T-helper 17 cell (primary cell): ENCODE measurements around the gene NUB1. TPM values are rescaled to one million over a fixed set of nuclear protein-coding genes. Genes with fewer than 3 reads are reported as not detected.

Source experiments
- ATAC-seq: fragments of 150-1000 bp; cut with Tn5 transposase; 2 replicates; pipeline ENCODE4 v1.10.0; 2021; ENCODE audit warnings: mild to moderate bottlenecking, moderate library complexity
- DNase-seq, 3 donors: peaks; one replicate each; pipeline versions ENCODE4 v3.0.0 to v3.0.0-alpha.2; 2020 to 2021
- H3K9me3 ChIP-seq: one replicate; pipeline ENCODE4 v1.7.0; 2013; ENCODE audit warnings: low read length, mild to moderate bottlenecking; ENCODE audit not compliant: control insufficient read depth, poor library complexity, severe bottlenecking
- H3K27ac Mint-ChIP-seq: one replicate; pipeline ENCODE4 v1.8.0; 2022; ENCODE audit warnings: mild to moderate bottlenecking, moderate library complexity, mixed read lengths
- H3K27me3 Mint-ChIP-seq: one replicate; pipeline ENCODE4 v1.8.0; 2022; ENCODE audit warnings: mixed read lengths
- H3K36me3 Mint-ChIP-seq: one replicate; pipeline ENCODE4 v1.8.0; 2022; ENCODE audit warnings: low read depth, mixed read lengths
- H3K4me1 Mint-ChIP-seq: one replicate; pipeline ENCODE4 v1.8.0; 2022; ENCODE audit warnings: mild to moderate bottlenecking, mixed read lengths
- H3K4me3 Mint-ChIP-seq: one replicate; pipeline ENCODE4 v1.8.0; 2022; ENCODE audit warnings: mild to moderate bottlenecking, moderate library complexity, mixed read lengths
- total RNA-seq, 4 donors: library from RNA in 2 of 4; stranded (reverse) in 2 of 4; gene quantifications; one replicate each; pipeline ENCODE4 v1.2.3 and lab custom pipeline; 2022 to 2026

NUB1 gene
- total RNA-seq, 2 donors from 2014 or later: 71.9 to 87.2 TPM

- H3K27ac Mint-ChIP-seq: no peak overlapping the region
- ATAC-seq (no peak), DNase-seq (no peak)
- peaks cover 7% of the 10 kb centered on the region for H3K9me3 ChIP-seq
- peaks cover 5% of the 10 kb centered on the region for H3K27me3 Mint-ChIP-seq
- no peaks in the 10 kb centered on the region for H3K36me3 Mint-ChIP-seq
- H3K4me1 Mint-ChIP-seq: peaks cover 4% of the 10 kb centered on the region
- H3K4me3 Mint-ChIP-seq: no peak overlapping the region
Observed at GRCh38 chr7:151320263-151320845, 21.3 kb upstream of the NUB1 start.

- no peak overlapping the region for H3K4me3 Mint-ChIP-seq
- ATAC-seq (no peak), DNase-seq (no peak)
- peaks cover 7% of the 10 kb centered on the region for H3K9me3 ChIP-seq
- no peaks in the 10 kb centered on the region for H3K36me3 Mint-ChIP-seq
- peaks cover 5% of the 10 kb centered on the region for H3K27me3 Mint-ChIP-seq
- peaks cover 4% of the 10 kb centered on the region for H3K4me1 Mint-ChIP-seq
- no peak overlapping the region for H3K27ac Mint-ChIP-seq
Observed at GRCh38 chr7:151321341-151321740, 20.3 kb upstream of the NUB1 start.

- Mint-ChIP-seq H3K4me3 (no peak overlapping the region), H3K27ac (no peak overlapping the region), H3K4me1 (peaks cover 4% of the 10 kb centered on the region), H3K27me3 (peaks cover 5% of the 10 kb centered on the region), H3K36me3 (no peaks in the 10 kb centered on the region)
- no peak for ATAC-seq
- no peak for DNase-seq
- peaks cover 7% of the 10 kb centered on the region for H3K9me3 ChIP-seq
Observed at GRCh38 chr7:151322906-151323305, 18.7 kb upstream of the NUB1 start.

DNA sequence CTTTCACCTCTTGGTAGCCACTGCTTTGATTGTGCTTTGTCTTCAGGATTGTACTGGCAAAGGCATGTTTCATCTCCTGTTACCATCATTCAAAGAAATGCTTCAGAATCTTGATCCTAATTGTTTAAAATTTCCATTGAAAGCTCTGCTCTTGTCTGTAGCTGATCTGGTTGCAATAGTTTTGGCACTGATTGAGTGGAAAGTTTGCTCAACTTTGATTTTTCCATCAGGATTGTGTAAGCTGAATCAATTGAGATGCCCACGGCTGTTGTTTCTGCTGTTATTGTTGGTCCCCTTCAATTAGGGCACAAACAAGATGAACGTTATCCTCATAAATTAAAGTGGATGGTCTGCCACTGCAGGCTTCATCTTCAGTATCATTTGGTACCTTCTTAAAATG, 14.6 kb upstream of the NUB1 start:
- peaks cover 4% of the 10 kb centered on the region for H3K4me1 Mint-ChIP-seq
- peaks cover 5% of the 10 kb centered on the region for H3K27me3 Mint-ChIP-seq
- no peak overlapping the region for H3K27ac Mint-ChIP-seq
- H3K4me3 Mint-ChIP-seq: no peak overlapping the region
- no peak for DNase-seq
- no peak for ATAC-seq
- no peaks in the 10 kb centered on the region for H3K9me3 ChIP-seq
- H3K36me3 Mint-ChIP-seq: no peaks in the 10 kb centered on the region

GRCh38 chr7:151327659-151328058, 14.0 kb upstream of the NUB1 start:
- H3K27me3 Mint-ChIP-seq: peaks cover 5% of the 10 kb centered on the region
- no peaks in the 10 kb centered on the region for H3K9me3 ChIP-seq
- peaks cover 4% of the 10 kb centered on the region for H3K4me1 Mint-ChIP-seq
- H3K4me3 Mint-ChIP-seq: no peak overlapping the region
- ATAC-seq (no peak), DNase-seq (no peak)
- H3K27ac Mint-ChIP-seq: no peak overlapping the region
- H3K36me3 Mint-ChIP-seq: no peaks in the 10 kb centered on the region

DNA sequence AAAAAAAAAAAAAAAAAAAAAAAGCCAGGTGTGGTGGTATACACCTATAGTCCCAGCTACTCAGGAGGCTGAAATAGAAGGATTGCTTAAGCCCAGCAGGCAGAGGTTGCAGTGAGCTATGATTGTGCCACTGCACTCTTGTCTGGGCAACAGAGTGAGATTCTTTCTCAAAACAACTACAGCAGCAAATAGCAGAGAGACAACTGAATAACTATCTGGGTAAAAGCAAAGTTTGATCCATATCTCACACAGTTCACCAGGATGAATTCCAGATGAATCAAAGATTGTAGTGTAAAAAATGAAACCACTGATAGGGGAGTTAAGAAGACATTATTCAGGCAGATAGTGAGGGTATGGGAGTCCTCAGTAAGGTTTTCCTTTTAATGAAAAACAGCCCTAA, 11.4 kb upstream of the NUB1 start:
- DNase-seq: no peak
- no peaks in the 10 kb centered on the region for H3K9me3 ChIP-seq
- Mint-ChIP-seq H3K4me1 (peaks cover 2% of the 10 kb centered on the region), H3K27ac (no peak overlapping the region), H3K27me3 (peaks cover 5% of the 10 kb centered on the region), H3K36me3 (no peaks in the 10 kb centered on the region), H3K4me3 (no peak overlapping the region)
- ATAC-seq: no peak

GRCh38 chr7:151330661-151331060, 11.0 kb upstream of the NUB1 start:
- Mint-ChIP-seq H3K36me3 (no peaks in the 10 kb centered on the region), H3K27ac (no peak overlapping the region), H3K27me3 (peaks cover 5% of the 10 kb centered on the region), H3K4me1 (peaks cover 2% of the 10 kb centered on the region), H3K4me3 (no peak overlapping the region)
- no peaks in the 10 kb centered on the region for H3K9me3 ChIP-seq
- DNase-seq: no peak
- no peak for ATAC-seq

- ATAC-seq: no peak
Observed at GRCh38 chr7:151334628-151335027, 7.0 kb upstream of the NUB1 start.

GRCh38 chr7:151336027-151336708, 5.4 kb upstream of the NUB1 start:
- H3K27me3 Mint-ChIP-seq: peaks cover 5% of the 10 kb centered on the region
- no peak for ATAC-seq
- H3K4me1 Mint-ChIP-seq: peaks cover 14% of the 10 kb centered on the region
- H3K4me3 Mint-ChIP-seq: no peak overlapping the region
- no peaks in the 10 kb centered on the region for H3K36me3 Mint-ChIP-seq
- H3K9me3 ChIP-seq: no peaks in the 10 kb centered on the region
- DNase-seq: no peak
- H3K27ac Mint-ChIP-seq: no peak overlapping the region

More at GRCh38 chr7:151334628-151335027, 7.0 kb upstream of the NUB1 start:
- H3K36me3 Mint-ChIP-seq: no peaks in the 10 kb centered on the region
- no peak for DNase-seq
- H3K4me1 Mint-ChIP-seq: peaks cover 4% of the 10 kb centered on the region
- peaks cover 5% of the 10 kb centered on the region for H3K27me3 Mint-ChIP-seq
- H3K27ac Mint-ChIP-seq: no peak overlapping the region
- H3K4me3 Mint-ChIP-seq: no peak overlapping the region
- no peaks in the 10 kb centered on the region for H3K9me3 ChIP-seq

GRCh38 chr7:151337346-151337745, 4.3 kb upstream of the NUB1 start:
- no peaks in the 10 kb centered on the region for H3K9me3 ChIP-seq
- Mint-ChIP-seq H3K4me1 (peaks cover 14% of the 10 kb centered on the region), H3K4me3 (no peak overlapping the region), H3K36me3 (no peaks in the 10 kb centered on the region), H3K27ac (no peak overlapping the region), H3K27me3 (peaks cover 5% of the 10 kb centered on the region)
- DNase-seq (no peak), ATAC-seq (no peak)

- Mint-ChIP-seq H3K27ac (no peak overlapping the region), H3K36me3 (no peaks in the 10 kb centered on the region), H3K27me3 (no peaks in the 10 kb centered on the region), H3K4me1 (peaks cover 11% of the 10 kb centered on the region), H3K4me3 (no peak overlapping the region)
- DNase-seq (no peak), ATAC-seq (no peak)
- no peaks in the 10 kb centered on the region for H3K9me3 ChIP-seq
Observed at GRCh38 chr7:151338809-151339208, 2.8 kb upstream of the NUB1 start.

DNA sequence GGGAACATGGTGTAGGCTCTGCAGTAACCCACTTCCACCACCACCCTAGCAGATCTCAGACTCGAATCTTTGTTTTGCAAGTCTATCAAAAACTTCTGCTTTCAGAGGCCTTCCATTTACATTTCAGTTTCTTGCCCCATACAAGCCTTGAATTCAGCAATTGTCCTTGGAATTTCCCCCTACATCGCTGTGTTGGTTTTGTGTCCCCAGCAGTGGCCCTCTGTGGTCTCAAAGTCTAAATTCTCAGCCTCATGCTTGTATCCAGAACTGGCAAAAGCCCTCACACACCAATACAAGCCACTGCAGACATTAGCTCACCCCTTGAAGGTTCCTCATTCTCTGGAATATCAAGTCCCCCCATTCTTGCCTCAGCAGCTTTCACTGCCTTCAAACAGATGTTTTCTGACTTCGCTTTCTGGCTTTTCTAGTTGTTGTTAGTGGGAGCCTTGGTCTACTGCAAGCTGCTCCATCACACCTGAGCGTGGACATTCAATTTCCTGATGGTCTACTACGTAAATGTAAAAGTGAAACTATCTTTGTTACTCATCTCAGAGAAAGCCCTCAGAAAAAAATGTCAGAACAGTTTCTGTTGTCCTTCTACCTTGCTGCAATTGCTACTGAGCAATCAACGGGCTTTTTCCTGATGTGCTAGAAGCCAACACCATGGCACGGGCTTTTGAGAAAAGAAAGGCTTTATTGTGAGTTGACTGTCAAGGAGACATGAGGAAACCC, 1.8 kb upstream of the NUB1 start:
- no peaks in the 10 kb centered on the region for H3K9me3 ChIP-seq
- Mint-ChIP-seq H3K36me3 (no peaks in the 10 kb centered on the region), H3K4me1 (peaks cover 11% of the 10 kb centered on the region), H3K27me3 (no peaks in the 10 kb centered on the region), H3K27ac (peak overlapping the region; percentile 32), H3K4me3 (peak overlapping the region; percentile 47)
- ATAC-seq (no peak), DNase-seq (no peak)

DNA sequence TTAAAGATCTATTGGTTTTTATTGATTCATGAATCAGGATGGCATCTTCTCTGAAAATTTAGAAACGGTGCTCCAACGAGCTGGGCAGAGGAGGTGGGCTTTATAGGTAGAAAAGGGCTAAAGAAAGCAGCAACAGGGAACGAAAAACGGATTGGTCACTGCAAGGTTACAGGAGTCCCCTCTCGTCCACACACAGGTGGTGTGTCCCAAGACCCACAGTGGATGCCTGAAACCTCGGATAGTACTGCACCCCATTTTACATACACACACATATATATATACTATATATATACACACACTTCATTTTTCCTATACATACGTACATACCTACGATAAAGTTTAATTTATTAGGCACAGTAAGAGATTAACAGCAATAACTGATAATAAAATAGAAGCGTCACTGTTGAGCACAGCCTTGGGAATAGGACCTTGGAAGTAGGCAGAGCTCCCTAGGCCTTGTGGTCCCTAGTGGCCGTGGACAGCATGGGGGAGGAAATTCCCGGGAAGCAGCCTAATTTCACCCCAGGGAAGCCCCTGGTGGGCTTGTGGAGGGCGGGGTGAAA, 737 bp upstream of the NUB1 start:
- no peaks in the 10 kb centered on the region for H3K27me3 Mint-ChIP-seq
- no peaks in the 10 kb centered on the region for H3K9me3 ChIP-seq
- ATAC-seq (no peak), DNase-seq (no peak)
- peak overlapping the region; percentile 47 for H3K4me3 Mint-ChIP-seq
- H3K4me1 Mint-ChIP-seq: peaks cover 13% of the 10 kb centered on the region
- peaks cover 2% of the 10 kb centered on the region for H3K36me3 Mint-ChIP-seq
- no peak overlapping the region for H3K27ac Mint-ChIP-seq
